HG03378 (cell line): ENCODE data around the gene SKI.

Experiments
- ATAC-seq: cut with Tn5 transposase; IDR thresholded peaks from one replicate; pipeline ENCODE4 v1.9.1; 2021; ENCODE audit warnings: mild to moderate bottlenecking, moderate library complexity; ENCODE audit not compliant: unreplicated experiment

The SKI gene

GRCh38 chr1:2348346-2349325, 120.5 kb downstream of the SKI start:
- ATAC-seq, result no peak

GRCh38 chr1:2349806-2350205, 121.7 kb downstream of the SKI start:
- ATAC-seq, result no peak

GRCh38 chr1:2350501-2350900, 122.4 kb downstream of the SKI start:
- no peak for ATAC-seq

- ATAC-seq, result no peak
Observed at GRCh38 chr1:2350911-2351655, 123.0 kb downstream of the SKI start.

GRCh38 chr1:2351723-2352122, 123.6 kb downstream of the SKI start:
- ATAC-seq, result no peak

GRCh38 chr1:2352341-2352896, 124.3 kb downstream of the SKI start:
- ATAC-seq, result no peak

GRCh38 chr1:2352897-2353550, 124.9 kb downstream of the SKI start:
- no peak for ATAC-seq

GRCh38 chr1:2353551-2354438, 125.7 kb downstream of the SKI start:
- no peak for ATAC-seq

- no peak for ATAC-seq
Observed at GRCh38 chr1:2354511-2355372, 126.6 kb downstream of the SKI start.

GRCh38 chr1:2355373-2356261, 127.5 kb downstream of the SKI start:
- no peak for ATAC-seq

GRCh38 chr1:2356401-2356800, 128.3 kb downstream of the SKI start:
- ATAC-seq, result no peak

GRCh38 chr1:2356911-2357845, 129.1 kb downstream of the SKI start:
- no peak for ATAC-seq

GRCh38 chr1:2358072-2358471, 130.0 kb downstream of the SKI start:
- ATAC-seq, result no peak

GRCh38 chr1:2358651-2359640, 130.8 kb downstream of the SKI start:
- ATAC-seq, result no peak
